HG03439 (cell line): ENCODE measurements around the gene DNAAF2.
"Not testable (repeated sequence)": the region's sequence is repeated elsewhere in the genome, so short reads cannot be mapped to it uniquely, and the experiment has no call there.

Source experiments
- ATAC-seq: cut with Tn5 transposase; IDR thresholded peaks from one replicate; pipeline ENCODE4 v1.9.1; 2021; ENCODE audit warnings: mild to moderate bottlenecking, moderate library complexity; ENCODE audit not compliant: unreplicated experiment

Gene DNAAF2

GRCh38 chr14:49584981-49585640, 49.9 kb downstream of the DNAAF2 start:
- not testable (repeated sequence) for ATAC-seq

GRCh38 chr14:49584058-49584457, 51.0 kb downstream of the DNAAF2 start:
- no peak for ATAC-seq

DNA sequence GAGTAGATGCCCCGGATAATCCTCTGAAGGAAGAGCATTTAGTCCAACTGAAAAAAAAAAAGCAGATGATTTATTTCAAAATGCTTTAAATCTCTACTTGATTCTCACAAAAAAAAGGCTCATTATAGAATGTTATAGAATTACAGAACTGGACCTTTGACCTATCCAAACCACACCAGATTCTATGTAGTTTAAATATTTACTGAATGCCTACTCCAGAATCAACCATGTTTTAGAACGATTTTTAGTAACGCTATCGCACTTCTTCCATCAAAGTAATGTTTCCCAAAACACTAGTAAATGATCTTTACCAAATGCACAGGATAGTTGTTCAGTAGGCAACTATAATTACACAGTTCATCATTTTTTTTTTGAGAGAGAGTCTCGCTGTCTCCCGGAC, 51.4 kb downstream of the DNAAF2 start:
- ATAC-seq: no peak

GRCh38 chr14:49582113-49582977, 52.7 kb downstream of the DNAAF2 start:
- no peak for ATAC-seq

- ATAC-seq: no peak
Observed at GRCh38 chr14:49581209-49582112, 53.6 kb downstream of the DNAAF2 start.

GRCh38 chr14:49579841-49580240, 55.2 kb downstream of the DNAAF2 start:
- no peak for ATAC-seq

DNA sequence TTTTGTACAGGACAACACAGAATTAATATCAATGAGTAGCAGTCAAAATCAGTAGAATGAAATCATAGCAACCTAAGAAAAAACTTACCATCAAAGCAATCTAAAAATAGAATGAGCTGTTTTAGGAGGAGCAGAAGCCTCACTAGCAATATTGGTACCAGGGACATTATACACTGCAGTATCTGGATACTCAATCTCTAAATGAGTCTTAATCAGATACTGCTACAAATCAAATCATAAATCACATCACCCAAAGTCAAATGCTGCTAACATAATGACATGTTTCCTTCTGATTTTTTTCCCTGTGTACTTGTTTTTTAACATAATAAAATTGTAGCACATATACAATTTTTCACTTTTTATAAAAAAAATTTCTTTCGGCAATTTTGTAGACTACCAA, 56.9 kb downstream of the DNAAF2 start:
- no peak for ATAC-seq
